Activated gamma-delta T cell treated with Interleukin-2 at 50 U/mL for 16 hours (primary cell): ENCODE data around the gene RASL10B.
"Not testable (repeated sequence)": the region's sequence is repeated elsewhere in the genome, so short reads cannot be mapped to it uniquely, and the experiment has no call there.

ENCODE experiments used
- DNase-seq: peaks from one replicate; pipeline ENCODE4 v3.0.0-alpha.2; 2020

Gene RASL10B

GRCh38 chr17:35731239-35731916, at the start of gene RASL10B:
Gene RASL10B (plus strand): TSS chr17:35731639. CDS start chr17:35735185, 3,546 bp downstream.
- DNase-seq = peak; percentile 34

GRCh38 chr17:35683591-35683990, 47.8 kb upstream of the RASL10B start:
- no peak for DNase-seq

- no peak for DNase-seq
Observed at GRCh38 chr17:35684055-35684802, 47.2 kb upstream of the RASL10B start.

- no peak for DNase-seq
Observed at GRCh38 chr17:35692512-35693210, 38.8 kb upstream of the RASL10B start.

GRCh38 chr17:35693662-35694061, 37.8 kb upstream of the RASL10B start:
- no peak for DNase-seq

- no peak for DNase-seq
Observed at GRCh38 chr17:35694906-35695305, 36.5 kb upstream of the RASL10B start.

- DNase-seq = no peak
Observed at GRCh38 chr17:35695613-35696012, 35.8 kb upstream of the RASL10B start.

- DNase-seq = no peak
Observed at GRCh38 chr17:35698800-35699199, 32.6 kb upstream of the RASL10B start.

- no peak for DNase-seq
Observed at GRCh38 chr17:35700150-35700549, 31.3 kb upstream of the RASL10B start.

- no peak for DNase-seq
Observed at GRCh38 chr17:35701491-35701890, 29.9 kb upstream of the RASL10B start.

- DNase-seq = not testable (repeated sequence)
Observed at GRCh38 chr17:35703308-35703707, 28.1 kb upstream of the RASL10B start.

GRCh38 chr17:35705230-35705629, 26.2 kb upstream of the RASL10B start:
- no peak for DNase-seq

GRCh38 chr17:35705705-35706104, 25.7 kb upstream of the RASL10B start:
- DNase-seq = no peak

GRCh38 chr17:35708149-35708548, 23.3 kb upstream of the RASL10B start:
- DNase-seq = no peak

- DNase-seq = no peak
Observed at GRCh38 chr17:35708951-35709350, 22.5 kb upstream of the RASL10B start.

- DNase-seq = no peak
Observed at GRCh38 chr17:35709874-35710273, 21.6 kb upstream of the RASL10B start.

- DNase-seq = no peak
Observed at GRCh38 chr17:35710950-35711349, 20.5 kb upstream of the RASL10B start.

GRCh38 chr17:35713069-35713728, 18.2 kb upstream of the RASL10B start:
- DNase-seq = no peak

GRCh38 chr17:35714988-35715387, 16.5 kb upstream of the RASL10B start:
- no peak for DNase-seq

- DNase-seq = no peak
Observed at GRCh38 chr17:35715416-35715815, 16.0 kb upstream of the RASL10B start.

GRCh38 chr17:35716173-35716572, 15.3 kb upstream of the RASL10B start:
- no peak for DNase-seq

GRCh38 chr17:35716897-35717465, 14.5 kb upstream of the RASL10B start:
- no peak for DNase-seq

GRCh38 chr17:35717475-35717874, 14.0 kb upstream of the RASL10B start:
- DNase-seq = no peak
